Peyer's patch (tissue), 4 donors: ENCODE measurements around the gene RAPGEFL1. TPM values are rescaled to one million over a fixed set of nuclear protein-coding genes. Genes with fewer than 3 reads are reported as not detected.

Source experiments
- DNase-seq, 3 donors: peaks; one replicate each; pipeline ENCODE4 v3.0.0-alpha.2; 2017 to 2019
- H3K27ac ChIP-seq, 4 donors: fragments of 200-600 bp; sonication (generic); one replicate each; pipeline ENCODE4 v1.5.1; 2016 to 2019
- H3K27me3 ChIP-seq, 2 donors: fragments of 200-600 bp; sonication (generic); one replicate each; pipeline ENCODE4 v1.5.1; 2019
- H3K36me3 ChIP-seq, 3 donors: fragments of 200-600 bp; sonication (generic); one replicate each; pipeline ENCODE4 v1.5.1; 2016 to 2019
- H3K4me1 ChIP-seq, 4 donors: fragments of 200-600 bp; sonication (generic); one replicate each; pipeline ENCODE4 v1.5.1; 2016 to 2019
- H3K4me3 ChIP-seq, 4 donors: fragments of 200-600 bp; sonication (generic); 1 replicate in 3 of 4; 2 replicates in 1 of 4; pipeline ENCODE4 v1.5.1; 2016 to 2019; ENCODE audit warnings: mild to moderate bottlenecking in 1 of 4
- H3K9me3 ChIP-seq, 4 donors: fragments of 200-600 bp; sonication (generic); one replicate each; pipeline ENCODE4 v1.5.1; 2016 to 2019; ENCODE audit warnings: mild to moderate bottlenecking in 1 of 4
- POLR2A ChIP-seq, 2 donors: fragments of 450-650 bp; IDR thresholded peaks; one replicate each; pipeline ENCODE4 v1.5.1; 2017; ENCODE audit warnings: antibody characterized with exemption in 2 of 2, mild to moderate bottlenecking in 2 of 2, moderate library complexity in 2 of 2
- total RNA-seq, 4 donors: library from RNA; depleted of rRNA; stranded (reverse); fragments of >200 nt; gene quantifications; one replicate each; pipeline ENCODE4 v1.1.0, GENCODE V29; 2016
- TF ChIP-seq, protein P1 (sequence below), 6 experiments: fragments of 450-650 bp in 4 of 6; fragments of 200-600 bp in 2 of 6; sonication (generic) in 1 of 6; IDR thresholded peaks; one replicate each; pipeline ENCODE4 v1.5.1; 2017 to 2019; ENCODE audit warnings: antibody characterized with exemption in 6 of 6, mild to moderate bottlenecking in 3 of 6, moderate library complexity in 1 of 6

The RAPGEFL1 gene, protein sequence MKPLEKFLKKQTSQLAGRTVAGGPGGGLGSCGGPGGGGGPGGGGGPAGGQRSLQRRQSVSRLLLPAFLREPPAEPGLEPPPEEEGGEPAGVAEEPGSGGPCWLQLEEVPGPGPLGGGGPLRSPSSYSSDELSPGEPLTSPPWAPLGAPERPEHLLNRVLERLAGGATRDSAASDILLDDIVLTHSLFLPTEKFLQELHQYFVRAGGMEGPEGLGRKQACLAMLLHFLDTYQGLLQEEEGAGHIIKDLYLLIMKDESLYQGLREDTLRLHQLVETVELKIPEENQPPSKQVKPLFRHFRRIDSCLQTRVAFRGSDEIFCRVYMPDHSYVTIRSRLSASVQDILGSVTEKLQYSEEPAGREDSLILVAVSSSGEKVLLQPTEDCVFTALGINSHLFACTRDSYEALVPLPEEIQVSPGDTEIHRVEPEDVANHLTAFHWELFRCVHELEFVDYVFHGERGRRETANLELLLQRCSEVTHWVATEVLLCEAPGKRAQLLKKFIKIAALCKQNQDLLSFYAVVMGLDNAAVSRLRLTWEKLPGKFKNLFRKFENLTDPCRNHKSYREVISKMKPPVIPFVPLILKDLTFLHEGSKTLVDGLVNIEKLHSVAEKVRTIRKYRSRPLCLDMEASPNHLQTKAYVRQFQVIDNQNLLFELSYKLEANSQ
- 100 to 1,000 TPM in 3 of 4 donors, 10 to 100 TPM in 1; 56.9 to 317 (median 207) TPM for total RNA-seq

DNA sequence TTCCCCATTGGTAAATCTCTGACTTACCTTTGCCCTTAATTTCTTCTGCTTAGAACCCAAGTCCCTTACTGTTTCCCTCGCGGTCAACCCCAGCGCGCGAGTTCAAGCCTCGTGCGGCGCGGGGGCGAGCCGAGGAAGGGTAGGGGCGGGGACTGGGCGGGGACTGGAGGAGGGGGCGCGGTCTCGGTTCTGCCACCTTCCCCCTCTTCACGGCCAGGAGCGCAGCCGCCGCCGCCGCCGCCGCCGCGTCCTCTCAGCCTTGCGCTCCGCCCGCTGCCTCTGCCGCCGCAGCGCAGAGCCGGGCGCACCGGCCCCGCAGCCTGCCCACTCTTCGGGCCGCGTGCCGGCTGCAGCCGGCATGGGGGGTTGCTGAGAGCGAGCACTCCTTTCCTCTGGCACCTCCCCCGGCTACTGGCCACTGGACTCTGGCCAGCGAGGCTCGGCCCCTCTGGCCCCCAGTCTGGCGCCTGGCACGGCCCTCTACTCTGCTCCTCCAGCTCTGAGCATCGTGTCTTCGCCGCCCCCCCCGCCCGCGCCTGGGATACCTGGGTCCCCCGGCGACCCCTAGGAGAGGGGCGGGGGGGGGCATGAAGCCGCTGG is at the start of gene RAPGEFL1:
TSS of gene RAPGEFL1 (plus strand) at position 196 of the 600 bp plus-strand sequence. CDS start at position 588, 392 bp downstream.
- Histone ChIP-seq H3K4me3 (peak within 1 kb of the TSS; percentile 51 to 74 (median 62)), H3K4me1 (peaks cover 0 to 34% (median 14%) of the 10 kb centered on the region in 4 donors), H3K27ac (peak within 1 kb of the TSS in 3 of 4 donors; percentile 89 to 96 (median 91)), H3K27me3 (no peaks in the 10 kb centered on the region), H3K36me3 (peaks cover 0 to 8% (median 0%) of the 10 kb centered on the region in 3 donors), H3K9me3 (no peaks in the 10 kb centered on the region)
- DNase-seq: peak; percentile 80 to 95 (median 93)
- TF ChIP-seq POLR2A (IDR thresholded peaks at IDR 0.05): peak; percentile 78 to 95
- TF ChIP-seq, protein P1, sequence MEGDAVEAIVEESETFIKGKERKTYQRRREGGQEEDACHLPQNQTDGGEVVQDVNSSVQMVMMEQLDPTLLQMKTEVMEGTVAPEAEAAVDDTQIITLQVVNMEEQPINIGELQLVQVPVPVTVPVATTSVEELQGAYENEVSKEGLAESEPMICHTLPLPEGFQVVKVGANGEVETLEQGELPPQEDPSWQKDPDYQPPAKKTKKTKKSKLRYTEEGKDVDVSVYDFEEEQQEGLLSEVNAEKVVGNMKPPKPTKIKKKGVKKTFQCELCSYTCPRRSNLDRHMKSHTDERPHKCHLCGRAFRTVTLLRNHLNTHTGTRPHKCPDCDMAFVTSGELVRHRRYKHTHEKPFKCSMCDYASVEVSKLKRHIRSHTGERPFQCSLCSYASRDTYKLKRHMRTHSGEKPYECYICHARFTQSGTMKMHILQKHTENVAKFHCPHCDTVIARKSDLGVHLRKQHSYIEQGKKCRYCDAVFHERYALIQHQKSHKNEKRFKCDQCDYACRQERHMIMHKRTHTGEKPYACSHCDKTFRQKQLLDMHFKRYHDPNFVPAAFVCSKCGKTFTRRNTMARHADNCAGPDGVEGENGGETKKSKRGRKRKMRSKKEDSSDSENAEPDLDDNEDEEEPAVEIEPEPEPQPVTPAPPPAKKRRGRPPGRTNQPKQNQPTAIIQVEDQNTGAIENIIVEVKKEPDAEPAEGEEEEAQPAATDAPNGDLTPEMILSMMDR (IDR thresholded peaks at IDR 0.05): no peak

DNA sequence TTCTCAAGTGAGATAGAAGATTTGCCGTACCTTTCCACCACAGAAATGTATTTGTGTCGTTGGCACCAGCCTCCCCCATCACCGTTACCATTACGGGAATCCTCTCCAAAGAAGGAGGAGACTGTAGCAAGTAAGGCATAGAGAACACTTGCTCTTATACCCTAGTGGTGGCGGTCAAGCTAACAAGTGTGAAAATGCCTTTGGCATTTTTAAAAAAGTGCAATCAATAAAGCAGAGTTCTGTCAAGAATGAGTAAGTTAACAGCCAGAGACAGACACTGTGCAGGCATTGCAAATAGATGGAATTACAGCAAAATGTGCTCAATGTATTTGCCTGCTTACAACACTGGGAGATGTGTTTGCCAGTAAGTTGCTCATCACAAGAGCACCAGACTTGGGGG is 47.8 kb upstream of the RAPGEFL1 start:
- no peaks in the 10 kb centered on the region for H3K27me3 ChIP-seq
- H3K4me3 ChIP-seq: no peak overlapping the region
- H3K27ac ChIP-seq: no peak overlapping the region
- peaks cover 0 to 88% (median 0%) of the 10 kb centered on the region in 3 donors for H3K36me3 ChIP-seq
- H3K9me3 ChIP-seq: no peaks in the 10 kb centered on the region
- DNase-seq: no peak
- TF ChIP-seq, protein P1 (IDR thresholded peaks at IDR 0.05): peak in 1 of 6 experiments; percentile 2
- no peak for TF ChIP-seq POLR2A (IDR thresholded peaks at IDR 0.05)
- peaks cover 0 to 22% (median 0%) of the 10 kb centered on the region in 4 donors for H3K4me1 ChIP-seq

DNA sequence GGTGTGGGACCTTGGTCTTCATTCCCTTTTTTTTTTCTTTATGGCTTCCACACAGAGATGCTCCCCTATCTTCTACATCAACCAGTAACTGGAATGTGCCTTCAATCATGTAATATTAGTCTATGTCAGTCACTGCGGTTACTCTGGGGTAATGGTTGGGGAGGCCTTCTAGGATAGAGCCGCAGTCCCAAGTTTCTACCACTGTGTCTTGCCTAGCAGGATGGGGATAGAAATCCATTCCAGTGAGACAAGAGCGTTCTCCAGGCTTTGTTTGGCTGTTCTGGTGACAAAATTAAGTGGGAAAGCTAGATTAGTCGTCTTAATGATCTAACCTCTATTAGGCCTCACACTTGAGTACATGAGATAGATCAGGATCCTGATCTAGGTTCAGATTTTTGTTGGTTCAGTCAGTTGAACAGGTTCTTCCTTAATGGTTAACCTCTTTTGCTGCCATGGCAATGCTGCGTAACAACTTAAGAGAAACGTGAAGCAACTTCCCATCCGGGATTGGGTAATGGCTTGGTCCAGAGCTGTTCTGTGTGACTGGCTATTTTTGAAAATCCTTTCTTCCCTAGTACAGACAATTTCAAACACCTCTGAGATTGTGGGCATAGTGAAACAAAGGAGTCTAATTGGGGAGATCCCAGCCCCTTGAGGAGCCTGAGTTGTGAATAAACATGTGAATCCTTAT is 46.8 kb upstream of the RAPGEFL1 start:
- Histone ChIP-seq H3K4me1 (peaks cover 0 to 18% (median 0%) of the 10 kb centered on the region in 4 donors), H3K9me3 (no peaks in the 10 kb centered on the region), H3K27ac (no peak overlapping the region), H3K36me3 (peaks cover 0 to 98% (median 0%) of the 10 kb centered on the region in 3 donors), H3K27me3 (no peaks in the 10 kb centered on the region), H3K4me3 (no peak overlapping the region)
- no peak for DNase-seq
- no peak for TF ChIP-seq POLR2A (IDR thresholded peaks at IDR 0.05)
- TF ChIP-seq, protein P1 (IDR thresholded peaks at IDR 0.05): no peak

DNA sequence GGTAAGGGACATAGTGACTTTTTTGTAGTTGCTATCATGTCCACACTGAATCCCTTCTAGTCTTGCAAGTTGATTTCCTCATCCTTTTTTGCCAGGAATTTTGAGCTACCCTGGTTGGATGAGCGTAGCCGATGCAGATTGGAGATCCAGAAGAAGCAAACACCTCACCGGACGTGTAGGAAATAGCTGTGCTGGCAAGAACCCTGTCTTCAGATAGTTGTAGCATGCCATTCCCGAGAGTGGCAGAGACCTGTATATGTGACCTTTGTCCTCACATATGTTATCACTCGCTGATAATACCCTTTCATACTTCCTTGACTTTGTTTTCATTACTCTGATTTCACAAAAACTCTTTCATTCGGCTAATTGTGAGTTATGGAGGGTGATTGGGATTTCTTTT is 43.1 kb upstream of the RAPGEFL1 start:
- H3K27ac ChIP-seq: peak overlapping the region in 3 of 4 donors; percentile 31 to 65 (median 55)
- peaks cover 0 to 23% (median 0%) of the 10 kb centered on the region in 4 donors for H3K4me1 ChIP-seq
- peak in 1 of 2 donors; percentile 56 for TF ChIP-seq POLR2A (IDR thresholded peaks at IDR 0.05)
- TF ChIP-seq, protein P1 (IDR thresholded peaks at IDR 0.05): peak in 1 of 6 experiments; percentile 2
- no peak overlapping the region for H3K4me3 ChIP-seq
- peaks cover 0 to 79% (median 0%) of the 10 kb centered on the region in 3 donors for H3K36me3 ChIP-seq
- no peaks in the 10 kb centered on the region for H3K9me3 ChIP-seq
- peak in 1 of 3 donors; percentile 62 for DNase-seq
- no peaks in the 10 kb centered on the region for H3K27me3 ChIP-seq

DNA sequence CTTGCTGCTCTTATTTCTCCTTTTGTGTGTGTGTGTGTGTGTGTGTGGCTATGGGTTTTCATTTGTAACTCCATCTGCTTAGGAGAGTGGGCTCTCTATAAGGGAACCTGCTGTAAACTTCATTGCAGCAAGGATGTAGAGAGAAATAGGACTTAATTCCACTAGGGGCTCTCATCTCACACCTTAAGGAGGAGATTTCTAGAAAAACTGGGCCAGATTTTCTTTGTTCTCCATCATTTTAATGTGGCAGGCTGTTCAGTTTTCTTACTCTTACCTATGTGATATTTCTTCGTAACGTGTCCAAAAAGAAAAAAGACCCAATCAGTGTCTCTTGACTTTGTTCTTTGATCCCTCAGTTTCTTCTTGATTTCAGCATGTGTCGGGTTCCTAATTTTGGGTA is 41.5 kb upstream of the RAPGEFL1 start:
- Histone ChIP-seq H3K27me3 (no peaks in the 10 kb centered on the region), H3K4me3 (no peak overlapping the region), H3K4me1 (peaks cover 0 to 27% (median under 1%) of the 10 kb centered on the region in 4 donors), H3K9me3 (no peaks in the 10 kb centered on the region), H3K36me3 (peaks cover 0 to 63% (median 0%) of the 10 kb centered on the region in 3 donors), H3K27ac (no peak overlapping the region)
- no peak for TF ChIP-seq POLR2A (IDR thresholded peaks at IDR 0.05)
- TF ChIP-seq, protein P1 (IDR thresholded peaks at IDR 0.05): no peak
- DNase-seq: no peak
